Right ventricle myocardium superior (tissue), 1 donor: ENCODE data around the gene APOBEC2. TPM values are rescaled to one million over a fixed set of nuclear protein-coding genes. Genes with fewer than 3 reads are reported as not detected.
"Not testable (repeated sequence)": the region's sequence is repeated elsewhere in the genome, so short reads cannot be mapped to it uniquely, and the experiment has no call there.

ENCODE experiments used
- ATAC-seq: fragments of 200-7000 bp; cut with Tn5 transposase; one replicate; pipeline ENCODE4 v1.9.1; 2020; ENCODE audit warnings: mild to moderate bottlenecking; ENCODE audit not compliant: poor library complexity
- DNase-seq: peaks from one replicate; pipeline ENCODE4 v3.0.0-alpha.2; 2020
- intact Hi-C: fragments of 100-400 bp; cut with DNase I; formaldehyde crosslinking; loops from one replicate; pipeline ENCODE4 v1.11.2; 2022
- long read RNA-seq: library from polyadenylated mRNA; unstranded; transcript quantifications from one replicate; pipeline ENCODE4 v2.0.0, GENCODE V29; 2021
- total RNA-seq: library from RNA; stranded (reverse); fragmentation: NEBNext Ultra II Directional; extraction: Animal tissue kit (Norgen Biotek cat#: 25700); gene quantifications from one replicate; pipeline ENCODE4 v1.2.1, GENCODE V29; 2021
- donor health status: DM: no; HTN: yes; CAD: no; lungs with severe emphysema.

The APOBEC2 gene
- total RNA-seq, result 211 TPM
- long read RNA-seq, transcript APOBEC2-201 (3 exons, 1,151 nt), result major isoform, 218 of 225 reads
- long read RNA-seq, partial matches to known transcripts, result 4 of 225 reads
- long read RNA-seq, other reads (novel, unspliced or antisense), result 3 of 225 reads

- intact Hi-C loops, result no loop called here
- ATAC-seq, result peak; percentile 86
- DNase-seq, result peak; percentile 87
Measured at GRCh38 chr6:41053041-41053440, at the start of gene APOBEC2. Gene APOBEC2 (plus strand): TSS chr6:41053202. CDS start chr6:41053348, 146 bp downstream.

DNA sequence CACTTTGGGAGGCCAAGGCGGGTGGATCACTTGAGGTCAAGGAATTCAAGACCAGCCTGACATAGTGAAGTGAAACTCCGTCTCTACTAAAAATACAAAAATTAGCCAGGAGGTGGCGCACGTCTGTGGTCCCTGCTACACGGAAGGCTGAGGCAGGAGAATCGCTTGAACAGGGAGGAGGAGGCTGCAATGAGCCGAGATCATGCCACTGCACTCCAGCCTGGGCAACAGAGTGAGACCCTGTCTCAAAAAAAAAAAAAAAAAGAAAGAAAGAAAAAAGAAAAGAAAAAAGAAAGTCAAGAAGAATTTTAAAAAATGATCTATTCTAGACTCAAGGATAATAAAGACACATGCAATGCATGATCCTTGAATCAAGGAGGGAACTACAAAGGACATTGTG lies 46.8 kb upstream of the APOBEC2 start:
- intact Hi-C loops, result loop anchor here (10.0 kb wide), 1 partner anchor 59 kb away; no protein-coding TSS in a partner anchor
- peak; percentile 42 for DNase-seq
- peak; percentile 79 for ATAC-seq

DNA sequence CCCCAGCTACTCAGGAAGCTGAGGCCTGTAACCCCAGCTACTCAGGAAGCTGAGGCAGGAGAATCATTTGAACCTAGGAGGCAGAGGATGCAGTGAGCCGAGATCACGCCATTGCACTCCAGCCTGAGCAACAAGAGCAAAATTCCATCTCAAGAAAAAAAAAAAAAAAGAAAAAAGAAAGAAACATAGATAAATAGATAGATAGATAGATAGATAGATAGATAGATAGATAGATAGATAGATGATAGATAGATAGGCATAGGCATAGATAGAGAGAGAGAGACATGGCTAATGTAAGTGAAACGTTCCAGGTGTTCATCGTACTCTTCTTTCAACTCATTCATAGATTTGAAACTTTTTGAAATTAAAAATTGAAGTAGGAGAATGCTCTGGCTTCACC lies 46.0 kb upstream of the APOBEC2 start:
- DNase-seq, ATAC-seq: not testable (repeated sequence)
- intact Hi-C loops, result loop anchor here (10.0 kb wide), 1 partner anchor 58 kb away; no protein-coding TSS in a partner anchor

DNA sequence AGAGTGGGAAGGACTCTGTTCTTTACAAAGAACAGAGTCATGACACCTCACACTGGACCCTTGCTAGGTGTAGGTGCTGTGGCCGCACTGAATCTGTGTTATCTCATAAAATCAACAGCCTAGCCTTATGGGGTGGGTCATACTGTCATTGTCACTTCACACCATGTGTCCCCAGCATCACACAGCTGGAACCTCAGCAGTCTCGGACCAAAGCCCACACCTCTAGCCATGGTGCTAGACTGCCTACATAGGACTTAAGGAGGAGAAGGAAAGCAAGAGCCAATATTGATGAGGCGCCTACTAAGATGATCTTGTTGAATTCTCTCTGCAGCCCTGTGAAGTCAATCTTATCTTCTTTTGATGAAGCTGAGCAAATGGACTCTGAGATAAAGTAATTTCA lies 45.0 kb upstream of the APOBEC2 start:
- no peak for ATAC-seq
- no peak for DNase-seq
- intact Hi-C loops, result loop anchor here (10.0 kb wide), 1 partner anchor 57 kb away; no protein-coding TSS in a partner anchor

GRCh38 chr6:41009669-41010068 lies 43.3 kb upstream of the APOBEC2 start:
- no peak for DNase-seq
- ATAC-seq, result no peak
- intact Hi-C loops, result loop anchor here (10.0 kb wide), 1 partner anchor 55 kb away; no protein-coding TSS in a partner anchor

DNA sequence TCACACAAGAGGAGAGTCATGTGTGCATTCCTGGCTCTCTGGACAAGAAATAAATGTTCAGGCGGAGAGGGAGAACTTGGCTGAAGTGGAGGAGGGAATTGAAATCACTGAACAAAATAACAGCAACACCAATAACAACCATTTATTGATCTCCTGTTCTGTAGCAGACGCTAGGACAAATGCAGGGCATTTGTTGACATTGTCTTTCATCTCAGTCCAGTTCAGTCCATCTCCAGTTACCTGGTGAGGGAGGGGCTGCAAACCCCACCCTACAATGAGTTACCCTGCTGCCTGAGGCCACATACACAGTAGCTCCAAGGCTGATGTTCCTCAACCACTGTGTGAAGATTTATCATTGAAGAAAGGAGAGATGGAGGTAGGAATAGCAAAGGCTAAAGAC lies 41.3 kb upstream of the APOBEC2 start:
- DNase-seq, result no peak
- intact Hi-C loops, result no loop called here
- ATAC-seq, result no peak

- ATAC-seq (no peak), DNase-seq (no peak)
- intact Hi-C loops, result no loop called here
Measured at GRCh38 chr6:41013466-41014153, 39.4 kb upstream of the APOBEC2 start.

DNA sequence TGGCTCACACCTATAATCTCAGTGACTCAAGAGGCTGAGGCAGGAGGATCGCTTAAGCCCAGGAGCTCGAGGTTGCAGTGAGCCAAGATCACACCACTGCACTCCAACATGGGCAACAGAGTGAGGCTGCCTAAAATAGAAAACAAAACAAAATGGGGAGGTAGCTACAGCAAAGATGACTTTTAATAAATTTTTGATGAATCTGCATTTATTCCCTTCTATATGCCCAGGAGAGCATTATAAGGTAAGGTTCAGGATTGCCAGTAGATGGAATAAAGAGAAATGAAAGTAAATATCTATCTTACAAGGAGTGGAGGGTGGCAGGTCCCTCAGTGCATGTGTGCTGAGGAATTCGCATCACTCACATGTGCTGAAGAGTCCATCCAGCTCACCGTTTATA lies 38.2 kb upstream of the APOBEC2 start:
- ATAC-seq, result no peak
- intact Hi-C loops, result no loop called here
- DNase-seq, result no peak

- ATAC-seq, DNase-seq, intact Hi-C loops: not testable (repeated sequence)
Measured at GRCh38 chr6:41015860-41016259, 37.1 kb upstream of the APOBEC2 start.

- ATAC-seq (no peak), DNase-seq (no peak)
- intact Hi-C loops, result no loop called here
Measured at GRCh38 chr6:41017663-41018062, 35.3 kb upstream of the APOBEC2 start.

DNA sequence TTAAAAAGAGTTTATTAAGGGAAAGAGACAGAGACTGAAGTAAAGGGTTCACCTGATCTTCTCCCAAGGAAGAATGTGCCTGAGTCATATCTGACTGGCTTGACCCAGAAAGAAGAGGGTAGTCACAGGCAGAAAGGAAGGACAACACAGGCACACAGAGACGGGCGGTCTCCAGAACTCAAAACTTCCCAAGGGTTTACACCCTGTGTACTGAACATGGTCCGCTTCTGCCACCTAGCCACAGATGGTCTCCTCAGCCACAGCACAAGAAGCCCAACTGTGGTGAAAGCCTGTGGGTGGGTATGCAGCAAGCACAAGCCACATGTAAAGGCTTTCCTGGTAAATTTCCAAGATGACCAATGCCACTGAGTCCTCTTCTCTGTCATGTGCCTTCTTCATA lies 31.2 kb upstream of the APOBEC2 start:
- intact Hi-C loops, result no loop called here

GRCh38 chr6:41022294-41022693 lies 30.7 kb upstream of the APOBEC2 start:
- DNase-seq (no peak), ATAC-seq (no peak)
- intact Hi-C loops, result no loop called here

More for the DNA sequence above, 31.2 kb upstream of the APOBEC2 start:
- ATAC-seq (peak; percentile 83), DNase-seq (no peak)

- DNase-seq (no peak), ATAC-seq (no peak)
- intact Hi-C loops, result no loop called here
Measured at GRCh38 chr6:41023114-41023513, 29.9 kb upstream of the APOBEC2 start.

DNA sequence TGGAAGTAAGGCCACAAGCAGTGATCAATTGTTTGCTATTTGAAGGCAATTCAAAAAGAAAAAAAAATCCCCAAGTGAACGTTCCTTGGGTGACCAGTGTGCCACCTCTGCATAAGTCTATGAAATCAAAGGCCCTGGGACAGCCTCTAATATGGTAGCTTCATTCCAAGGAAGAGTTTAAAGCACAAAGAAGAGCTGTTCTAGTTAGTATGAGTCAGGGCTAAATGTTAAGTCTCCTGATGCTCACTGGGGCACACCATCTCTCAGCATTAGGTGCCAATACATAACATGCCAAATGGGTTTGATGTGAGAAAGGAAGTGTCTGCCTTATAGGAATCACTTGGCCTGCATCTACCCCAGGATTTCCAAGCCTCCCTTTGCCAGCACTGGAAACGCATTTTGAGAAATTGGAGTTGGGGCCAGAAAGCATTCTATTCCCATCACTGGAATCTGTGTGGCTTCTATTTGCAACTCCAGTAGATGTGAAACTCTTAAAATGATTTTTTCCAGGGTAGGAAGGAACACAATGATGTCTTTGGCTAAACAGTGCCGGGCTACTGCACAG lies 27.0 kb upstream of the APOBEC2 start:
- intact Hi-C loops, result loop anchor here (5.0 kb wide), 2 partner anchors 41 to 129 kb away; no protein-coding TSS in a partner anchor
- DNase-seq (no peak), ATAC-seq (no peak)

GRCh38 chr6:41027241-41027640 lies 25.8 kb upstream of the APOBEC2 start:
- intact Hi-C loops, result loop anchor here (5.0 kb wide), 2 partner anchors 40 to 130 kb away; no protein-coding TSS in a partner anchor
- no peak for ATAC-seq
- no peak for DNase-seq

DNA sequence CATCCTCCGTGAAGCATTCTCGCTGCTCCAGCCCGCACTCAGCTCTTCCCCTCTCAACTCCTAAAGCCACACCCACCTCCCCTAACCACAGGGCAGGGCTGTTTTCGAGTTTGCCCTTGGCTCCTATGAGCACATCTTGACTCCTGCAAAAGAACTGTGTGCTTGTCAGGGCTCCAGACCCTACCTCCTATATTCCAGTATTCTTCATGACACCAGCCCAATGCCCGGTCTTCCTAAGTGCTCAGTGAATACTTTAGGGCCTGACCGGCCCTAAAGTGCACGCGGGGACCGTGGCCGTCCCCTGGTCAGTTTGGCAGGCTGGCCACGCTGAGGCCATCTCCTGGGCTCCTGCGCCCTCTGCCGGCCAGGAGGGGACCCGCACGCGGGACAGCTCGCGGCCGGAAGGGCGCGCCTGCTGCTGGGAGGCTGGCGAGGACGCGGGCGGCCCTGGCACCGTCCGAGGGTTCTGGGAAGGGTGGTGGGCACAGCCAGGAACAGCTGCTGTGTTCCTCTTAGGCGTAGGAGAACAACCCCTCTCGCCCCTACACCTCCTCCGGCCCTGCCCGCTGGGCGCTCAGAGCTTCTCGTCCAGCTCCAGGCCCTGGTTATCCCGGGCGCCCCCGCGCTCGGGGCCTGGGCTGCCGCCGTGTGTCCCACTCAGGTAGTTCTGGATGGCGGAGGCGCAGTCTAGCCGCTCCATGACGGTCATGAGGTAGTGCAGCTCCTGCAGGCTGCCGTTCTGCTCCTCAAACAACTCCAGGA lies 25.0 kb upstream of the APOBEC2 start:
- DNase-seq, result peak; percentile 94
- peak; percentile 98 for ATAC-seq
- intact Hi-C loops, result loop anchor here (5.0 kb wide), 2 partner anchors 39 to 131 kb away; no protein-coding TSS in a partner anchor

DNA sequence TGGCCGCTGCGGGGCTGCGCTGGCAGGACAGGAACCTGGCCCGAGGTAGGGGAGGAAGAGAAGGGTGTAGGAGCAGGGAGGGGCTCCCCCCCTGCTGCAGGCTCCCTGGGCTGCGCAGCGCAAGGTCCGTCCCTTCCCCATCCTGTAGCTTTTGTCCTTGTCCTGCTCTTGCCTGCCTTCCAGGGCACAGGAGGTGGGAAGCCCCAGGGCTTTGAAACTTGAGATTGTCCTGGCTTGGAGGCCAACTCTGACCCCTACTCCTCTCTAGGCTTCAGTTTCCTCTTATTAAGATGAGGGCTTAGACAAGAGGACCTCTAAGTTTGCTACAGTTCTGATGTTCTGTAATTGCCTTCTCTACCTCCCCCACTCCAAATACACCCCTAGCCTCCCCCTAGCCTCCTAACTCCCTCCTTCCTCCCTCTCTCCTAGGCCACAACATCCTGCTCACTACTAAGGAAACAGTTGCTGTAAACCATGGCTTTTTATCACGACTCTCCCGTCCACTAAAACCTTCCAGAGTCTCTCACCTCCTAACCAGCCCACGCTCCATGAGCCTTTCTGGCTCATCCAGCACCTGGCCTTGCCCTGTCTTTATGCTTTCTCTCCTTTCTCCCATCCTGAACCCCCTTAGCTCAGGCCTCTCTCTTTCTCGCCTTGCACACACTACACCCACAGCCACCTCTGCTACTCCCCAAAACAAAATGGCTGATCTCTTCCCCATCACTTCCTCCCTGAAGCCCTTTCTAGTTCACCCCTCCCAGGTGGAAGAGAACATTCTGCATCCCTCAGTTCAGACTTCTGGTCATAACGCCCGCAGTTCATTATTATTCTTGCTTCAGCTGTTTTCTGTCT lies 24.2 kb upstream of the APOBEC2 start:
- ATAC-seq (peak; percentile 70), DNase-seq (no peak)
- intact Hi-C loops, result loop anchor here (5.0 kb wide), 2 partner anchors 39 to 131 kb away; no protein-coding TSS in a partner anchor

DNA sequence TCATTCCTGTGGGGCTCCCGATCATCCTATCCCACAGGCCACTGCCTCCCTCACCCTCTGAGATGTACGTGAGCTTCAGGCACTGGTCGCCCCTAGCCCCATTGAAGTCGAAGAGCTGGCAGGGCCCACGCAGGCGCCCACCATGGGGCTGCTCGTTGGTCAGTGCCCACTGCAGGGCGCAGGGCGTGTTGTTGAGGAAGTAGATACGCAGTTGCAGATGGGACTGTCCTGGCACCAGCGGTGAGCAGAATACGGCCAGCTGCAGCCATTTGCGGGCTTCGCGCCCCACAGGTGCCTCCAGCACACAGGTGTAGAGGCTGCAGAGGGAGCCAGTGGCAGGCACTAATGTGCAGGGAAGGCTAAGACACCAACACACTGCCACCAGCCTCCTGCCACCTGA lies 20.2 kb upstream of the APOBEC2 start:
- DNase-seq (no peak), ATAC-seq (no peak)
- intact Hi-C loops, result no loop called here
